ENCODE measurements around the gene WDR59. TPM values are rescaled to one million over a fixed set of nuclear protein-coding genes. Genes with fewer than 3 reads are reported as not detected.
A peak's percentile ranks its signal among the peaks of the same experiment; 100 is the strongest.

The WDR59 gene
- total and polyA plus RNA-seq, 2 experiments from 2014 or later = 38.7 to 54.5 TPM

DNA sequence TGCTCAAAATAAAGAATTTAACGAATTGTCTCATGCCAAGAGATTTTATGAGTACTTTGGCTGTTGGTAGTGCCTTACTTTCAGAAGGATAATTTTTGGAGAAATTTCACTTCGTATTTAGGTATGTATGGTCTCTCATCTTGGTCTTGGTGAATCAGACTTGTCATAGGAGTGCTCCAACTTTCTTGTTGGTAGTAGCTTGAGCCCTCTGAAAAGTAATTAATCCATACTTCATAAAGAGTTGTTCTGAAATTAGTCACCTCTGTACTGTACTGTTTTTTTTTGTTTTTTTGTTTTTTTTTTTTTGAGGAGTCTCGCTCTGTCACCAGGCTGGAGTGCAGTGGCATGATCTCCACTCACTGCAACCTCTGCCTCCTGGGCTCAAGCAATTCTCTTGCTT is 25.5 kb upstream of the WDR59 start (continued):
- TF ChIP-seq NANOG (IDR thresholded peaks at IDR 0.05; ENCODE audit: borderline replicate concordance) (no peak), CREB1 (CRISPR knock-in tag; IDR thresholded peaks at IDR 0.05; ENCODE audit: low read depth) (no peak), JUNB (IDR thresholded peaks at IDR 0.05; ENCODE audit: unreplicated experiment) (no peak), CTCF (conservative IDR thresholded peaks at IDR 0.05; ENCODE audit: low read depth in 2 of 2) (no peak), EZH2 (IDR thresholded peaks at IDR 0.05; ENCODE audit: low read depth, unreplicated experiment) (no peak)
- TF ChIP-seq, protein P1, sequence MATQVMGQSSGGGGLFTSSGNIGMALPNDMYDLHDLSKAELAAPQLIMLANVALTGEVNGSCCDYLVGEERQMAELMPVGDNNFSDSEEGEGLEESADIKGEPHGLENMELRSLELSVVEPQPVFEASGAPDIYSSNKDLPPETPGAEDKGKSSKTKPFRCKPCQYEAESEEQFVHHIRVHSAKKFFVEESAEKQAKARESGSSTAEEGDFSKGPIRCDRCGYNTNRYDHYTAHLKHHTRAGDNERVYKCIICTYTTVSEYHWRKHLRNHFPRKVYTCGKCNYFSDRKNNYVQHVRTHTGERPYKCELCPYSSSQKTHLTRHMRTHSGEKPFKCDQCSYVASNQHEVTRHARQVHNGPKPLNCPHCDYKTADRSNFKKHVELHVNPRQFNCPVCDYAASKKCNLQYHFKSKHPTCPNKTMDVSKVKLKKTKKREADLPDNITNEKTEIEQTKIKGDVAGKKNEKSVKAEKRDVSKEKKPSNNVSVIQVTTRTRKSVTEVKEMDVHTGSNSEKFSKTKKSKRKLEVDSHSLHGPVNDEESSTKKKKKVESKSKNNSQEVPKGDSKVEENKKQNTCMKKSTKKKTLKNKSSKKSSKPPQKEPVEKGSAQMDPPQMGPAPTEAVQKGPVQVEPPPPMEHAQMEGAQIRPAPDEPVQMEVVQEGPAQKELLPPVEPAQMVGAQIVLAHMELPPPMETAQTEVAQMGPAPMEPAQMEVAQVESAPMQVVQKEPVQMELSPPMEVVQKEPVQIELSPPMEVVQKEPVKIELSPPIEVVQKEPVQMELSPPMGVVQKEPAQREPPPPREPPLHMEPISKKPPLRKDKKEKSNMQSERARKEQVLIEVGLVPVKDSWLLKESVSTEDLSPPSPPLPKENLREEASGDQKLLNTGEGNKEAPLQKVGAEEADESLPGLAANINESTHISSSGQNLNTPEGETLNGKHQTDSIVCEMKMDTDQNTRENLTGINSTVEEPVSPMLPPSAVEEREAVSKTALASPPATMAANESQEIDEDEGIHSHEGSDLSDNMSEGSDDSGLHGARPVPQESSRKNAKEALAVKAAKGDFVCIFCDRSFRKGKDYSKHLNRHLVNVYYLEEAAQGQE (IDR thresholded peaks at IDR 0.05; ENCODE audit: unreplicated experiment) = no peak

GRCh38 chr16:75007443-75007842 is 22.5 kb upstream of the WDR59 start:
- Mint-ChIP-seq H3K27ac (peak overlapping the region; percentile 72), H3K4me1 (peaks cover 29% of the 10 kb centered on the region), H3K4me3 (no peak overlapping the region), H3K36me3 (ENCODE audit: low read depth) (peaks cover 14% of the 10 kb centered on the region), H3K9me3 (no peaks in the 10 kb centered on the region; the same call in 2 of the 3 replicates), H3K27me3 (ENCODE audit: insufficient read depth, low read depth, poor library complexity) (peaks cover 8% of the 10 kb centered on the region)
- Histone ChIP-seq H3K79me2 (replicated peaks; ENCODE audit: insufficient read depth) (peaks cover 100% of the 10 kb centered on the region), H3K4me3 (no peak overlapping the region), H3K36me3 (ENCODE audit: insufficient read depth) (no peaks in the 10 kb centered on the region; the same call in 1 of the 2 replicates), H3K27me3 (ENCODE audit: insufficient read depth) (no peaks in the 10 kb centered on the region), H4K20me1 (replicated peaks; ENCODE audit: insufficient read depth) (peaks cover 50% of the 10 kb centered on the region), H3K27ac (ENCODE audit: low read depth) (no peak overlapping the region), H2AFZ (no peak overlapping the region), H3F3A (replicated peaks; ENCODE audit: low read depth) (peaks cover 9% of the 10 kb centered on the region; the same call in 1 of the 2 replicates), H3K4me1 (ENCODE audit: insufficient read depth) (peaks cover 13% of the 10 kb centered on the region), H3K4me2 (no peak overlapping the region), H3K9me2 (ENCODE audit: insufficient read depth) (no peaks in the 10 kb centered on the region)
- DNase-seq (ENCODE audit: low spot score) (no peak), ATAC-seq (no peak)
- TF ChIP-seq, protein P1 (IDR thresholded peaks at IDR 0.05; ENCODE audit: unreplicated experiment) = no peak
- no peak for TF ChIP-seq ETS1 (IDR thresholded peaks at IDR 0.05)
- no peak for TF ChIP-seq STAT1 (IDR thresholded peaks at IDR 0.05; ENCODE audit: unreplicated experiment)
- no peak for TF ChIP-seq EZH2phosphoT487 (IDR thresholded peaks at IDR 0.05; ENCODE audit: unreplicated experiment)
- no peak for TF ChIP-seq CTCF (conservative IDR thresholded peaks at IDR 0.05; ENCODE audit: low read depth in 2 of 2)
- no peak for TF ChIP-seq CREB1 (CRISPR knock-in tag; IDR thresholded peaks at IDR 0.05; ENCODE audit: low read depth)
- TF ChIP-seq JUNB (IDR thresholded peaks at IDR 0.05; ENCODE audit: unreplicated experiment) = no peak
- TF ChIP-seq EZH2 (IDR thresholded peaks at IDR 0.05; ENCODE audit: low read depth, unreplicated experiment) = no peak
- TF ChIP-seq ZNF331 (CRISPR knock-in tag; IDR thresholded peaks at IDR 0.05; ENCODE audit: low read depth) = no peak
- TF ChIP-seq POLR2AphosphoS5 (IDR thresholded peaks at IDR 0.05; ENCODE audit: low read depth) = no peak
- TF ChIP-seq NANOG (IDR thresholded peaks at IDR 0.05; ENCODE audit: borderline replicate concordance) = no peak
- TF ChIP-seq ZNF114 (CRISPR knock-in tag; IDR thresholded peaks at IDR 0.05) = no peak
